ENCODE measurements around the gene CD2. TPM values are rescaled to one million over a fixed set of nuclear protein-coding genes. Genes with fewer than 3 reads are reported as not detected.

Gene CD2
- 168 and 182 TPM in 2 replicates for total RNA-seq

- intact Hi-C loops (cut with micrococcal nuclease) = loop anchor here (1.0 to 2.0 kb wide), 4 partner anchors 9 to 63 kb away; no protein-coding TSS in a partner anchor
Observed at GRCh38 chr1:116754198-116754977, at the start of gene CD2. CD2 (plus strand) TSS chr1:116754430; CDS start chr1:116754493, 63 bp downstream.

- intact Hi-C loops (cut with micrococcal nuclease) = no loop called here
Observed at GRCh38 chr1:116706123-116706522, 48.1 kb upstream of the CD2 start.

- intact Hi-C loops (cut with micrococcal nuclease) = no loop called here
Observed at GRCh38 chr1:116706841-116707240, 47.4 kb upstream of the CD2 start.

- intact Hi-C loops (cut with micrococcal nuclease) = no loop called here
Observed at GRCh38 chr1:116708255-116708900, 45.9 kb upstream of the CD2 start.

GRCh38 chr1:116709666-116710167 lies 44.5 kb upstream of the CD2 start:
- intact Hi-C loops (cut with micrococcal nuclease) = no loop called here

- intact Hi-C loops (cut with micrococcal nuclease) = no loop called here
Observed at GRCh38 chr1:116710420-116711262, 43.6 kb upstream of the CD2 start.

GRCh38 chr1:116711263-116711840 lies 42.9 kb upstream of the CD2 start:
- intact Hi-C loops (cut with micrococcal nuclease) = no loop called here

GRCh38 chr1:116712510-116712909 lies 41.7 kb upstream of the CD2 start:
- intact Hi-C loops (cut with micrococcal nuclease) = no loop called here

- intact Hi-C loops (cut with micrococcal nuclease) = no loop called here
Observed at GRCh38 chr1:116713474-116713873, 40.8 kb upstream of the CD2 start.

- intact Hi-C loops (cut with micrococcal nuclease) = no loop called here
Observed at GRCh38 chr1:116716391-116716790, 37.8 kb upstream of the CD2 start.

GRCh38 chr1:116717318-116717717 lies 36.9 kb upstream of the CD2 start:
- intact Hi-C loops (cut with micrococcal nuclease) = no loop called here

- intact Hi-C loops (cut with micrococcal nuclease) = loop anchor here (5.0 kb wide), 1 partner anchor 162 kb away; no protein-coding TSS in a partner anchor
Observed at GRCh38 chr1:116720364-116721038, 33.7 kb upstream of the CD2 start.

- intact Hi-C loops (cut with micrococcal nuclease) = loop anchor here (5.0 kb wide), 1 partner anchor 161 kb away; no protein-coding TSS in a partner anchor
Observed at GRCh38 chr1:116721039-116721405, 33.2 kb upstream of the CD2 start.

GRCh38 chr1:116721451-116722007 lies 32.7 kb upstream of the CD2 start:
- intact Hi-C loops (cut with micrococcal nuclease) = loop anchor here (5.0 kb wide), 1 partner anchor 161 kb away; no protein-coding TSS in a partner anchor

- intact Hi-C loops (cut with micrococcal nuclease) = loop anchor here (5.0 kb wide), 1 partner anchor 160 kb away; no protein-coding TSS in a partner anchor
Observed at GRCh38 chr1:116722016-116722838, 32.0 kb upstream of the CD2 start.

- intact Hi-C loops (cut with micrococcal nuclease) = loop anchor here (1.0 to 5.0 kb wide), 3 partner anchors 157 to 330 kb away; no protein-coding TSS in a partner anchor
Observed at GRCh38 chr1:116724765-116725375, 29.4 kb upstream of the CD2 start.

- intact Hi-C loops (cut with micrococcal nuclease) = no loop called here
Observed at GRCh38 chr1:116725798-116726197, 28.4 kb upstream of the CD2 start.

All from T-helper 2 cell treated with Interferon-gamma antibody and Interleukin-4, amounts not matched to agents 100 ng/mL and 5 ng/mL, for 36 hours (primary cell).